Right cardiac atrium (tissue), 5 donors: Measurements from ENCODE around the gene SLC8A2. TPM values are rescaled to one million over a fixed set of nuclear protein-coding genes. Genes with fewer than 3 reads are reported as not detected.

Experiments used
- ATAC-seq, 2 donors: fragments of 200-7000 bp; cut with Tn5 transposase; one replicate each; pipeline versions ENCODE4 v1.8.0 to v1.9.1; 2020; ENCODE audit warnings: moderate library complexity in 2 of 2, mild to moderate bottlenecking in 1 of 2
- DNase-seq, 3 donors: peaks; one replicate each; pipeline ENCODE4 v3.0.0-alpha.2; 2020
- H3K27ac ChIP-seq: one replicate; pipeline ENCODE4 v1.5.1; 2013; ENCODE audit warnings: mild to moderate bottlenecking, low read length, control low read depth, moderate library complexity
- H3K27me3 ChIP-seq: one replicate; pipeline ENCODE4 v1.6.1; 2013; ENCODE audit not compliant: control insufficient read depth, insufficient read depth
- H3K4me1 ChIP-seq: one replicate; pipeline ENCODE4 v1.6.1; 2013; ENCODE audit warnings: low read length; ENCODE audit not compliant: control insufficient read depth, insufficient read depth
- H3K4me3 ChIP-seq: one replicate; pipeline ENCODE4 v1.5.1; 2013; ENCODE audit warnings: low read length, control low read depth
- H3K9me3 ChIP-seq: one replicate; pipeline ENCODE4 v1.6.1; 2013; ENCODE audit warnings: low read length; ENCODE audit not compliant: control insufficient read depth
- WGBS: extraction: QIAGEN DNeasy Blood & Tissue Kit; methylation state at CpG from one replicate; pipeline ENCODE4 v1.1.7; 2013; 5-methylcytosine and 5-hydroxymethylcytosine counted together
- intact Hi-C, 4 donors: fragments of 100-400 bp; cut with DNase I; formaldehyde crosslinking; loops; one replicate each; pipeline versions ENCODE4 v1.11.0 to v1.14.0; 2022 to 2023
- polyA plus RNA-seq: library from polyadenylated mRNA; stranded (reverse); fragments of 200-250 nt; gene quantifications from one replicate; pipeline ENCODE4 v1.2.3, GENCODE V29; 2013
- total RNA-seq, 4 donors: library from RNA; stranded (reverse); fragmentation: NEBNext Ultra II Directional; extraction: Animal tissue kit (Norgen Biotek cat#: 25700); gene quantifications; one replicate each; pipeline ENCODE4 v1.2.1, GENCODE V29; 2021
- donor health status: healthy with polysubstance abuse.
- donor health status: DM: no; HTN: yes; CAD: no.
- donor health status: DM: no; HTN: no; CAD: no.
- donor health status: DM: no; HTN: yes; CAD: no; lungs with severe emphysema.
- donor health status: DM: yes; HTN: yes; CAD: no.

SLC8A2 gene
- total and polyA plus RNA-seq, 5 donors: 0.09 to 0.36 (median 0.26) TPM; not detected in 2

DNA sequence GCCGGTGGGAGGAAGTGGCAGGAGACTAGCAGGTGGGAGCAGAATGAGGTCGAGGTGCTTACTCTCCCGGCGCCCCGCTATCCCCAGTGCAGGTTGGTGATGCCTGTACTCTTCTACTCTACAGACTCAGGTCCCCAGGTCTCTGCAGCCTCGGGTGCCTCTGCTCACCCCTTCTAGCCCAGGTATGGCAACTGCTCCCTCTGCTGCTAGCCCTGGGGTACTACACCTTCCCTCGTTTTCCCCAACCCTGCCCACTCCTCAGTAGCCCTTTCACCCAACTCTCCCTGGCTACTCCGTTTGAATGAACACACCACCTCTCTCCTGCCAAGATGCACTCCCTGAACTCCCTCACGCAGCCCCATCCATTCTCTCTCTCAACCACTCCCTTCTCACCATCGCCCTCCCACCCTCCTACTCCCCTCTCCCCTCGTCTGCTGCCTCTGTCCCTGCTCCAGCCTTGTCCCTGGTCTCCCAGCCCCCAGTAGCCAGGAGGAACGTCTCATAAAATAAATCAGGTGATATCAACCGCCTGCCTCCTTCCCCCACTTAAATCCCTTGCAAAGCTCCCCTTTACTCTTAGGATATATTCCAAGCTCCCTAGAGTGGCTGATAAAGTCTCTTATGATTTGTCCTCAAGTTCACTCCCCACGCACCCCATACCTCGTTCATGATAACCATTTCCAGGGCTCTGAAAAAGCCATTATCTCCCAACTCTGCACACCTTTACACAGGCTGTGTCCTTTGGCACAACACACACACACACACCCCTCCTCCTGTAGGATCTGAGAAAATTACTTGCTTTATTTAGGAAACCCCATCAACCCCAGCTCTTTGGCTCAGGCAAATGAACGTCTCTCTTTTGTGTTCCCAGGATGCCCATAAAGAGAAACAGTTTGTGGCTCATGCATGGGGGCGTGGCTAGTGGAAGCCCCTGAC lies 44.2 kb downstream of the SLC8A2 start:
- intact Hi-C loops: loop anchor here in 3 of 4 donors (10.0 kb wide), 1 partner anchor 133 kb away; no protein-coding TSS in a partner anchor
- DNase-seq: peak in 2 of 3 donors; percentile 44 to 74
- Histone ChIP-seq H3K9me3 (no peaks in the 10 kb centered on the region), H3K4me3 (no peak overlapping the region), H3K4me1 (no peaks in the 10 kb centered on the region), H3K27me3 (no peaks in the 10 kb centered on the region), H3K27ac (no peak overlapping the region)
- WGBS: 6% methylated on average over 17 of the region's 17 CpGs
- ATAC-seq: peak; percentile 26 to 58

DNA sequence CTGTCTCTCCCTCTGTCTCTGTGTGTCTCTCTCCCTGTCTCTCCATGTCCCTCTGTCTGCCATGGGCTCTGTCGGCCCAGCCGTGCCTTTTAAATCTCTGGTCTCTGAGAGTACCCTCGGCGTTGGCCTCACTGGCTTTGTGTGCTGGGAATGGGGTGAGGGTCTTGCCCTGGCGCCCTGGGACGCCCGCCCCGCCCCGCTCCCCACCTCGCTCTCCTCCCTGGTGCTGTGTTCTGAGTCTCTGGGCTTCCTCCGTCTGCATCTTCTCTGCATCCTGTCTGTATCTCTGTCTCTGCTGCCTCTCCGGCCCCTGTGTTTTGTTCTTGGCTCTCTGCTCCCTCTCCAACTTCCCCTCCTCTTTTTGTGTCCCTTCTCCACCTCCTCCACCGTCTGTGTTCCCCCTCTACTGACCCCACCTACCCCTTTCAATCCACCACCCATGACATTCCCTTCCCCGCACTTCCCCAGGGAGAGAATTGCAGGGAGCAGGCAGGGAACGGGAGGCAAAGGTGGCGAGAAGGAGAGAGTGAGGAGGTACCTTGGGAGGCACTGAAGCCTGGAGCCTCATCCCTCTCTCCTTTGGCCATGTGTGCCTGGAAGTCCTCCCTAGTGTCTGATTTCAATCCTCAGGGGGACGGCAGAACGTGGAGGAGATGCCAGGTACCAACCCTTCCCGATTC lies 48.4 kb downstream of the SLC8A2 start:
- H3K4me1 ChIP-seq: no peaks in the 10 kb centered on the region
- H3K9me3 ChIP-seq: no peaks in the 10 kb centered on the region
- no peak for ATAC-seq
- no peak overlapping the region for H3K4me3 ChIP-seq
- no peaks in the 10 kb centered on the region for H3K27me3 ChIP-seq
- H3K27ac ChIP-seq: no peak overlapping the region
- WGBS: 12% methylated on average over 19 of the region's 19 CpGs
- DNase-seq: no peak
- intact Hi-C loops: loop anchor here in 3 of 4 donors (10.0 kb wide), 1 partner anchor 129 kb away; no protein-coding TSS in a partner anchor

- 17% methylated on average over 1 of the region's 1 CpG for WGBS
- Histone ChIP-seq H3K9me3 (no peaks in the 10 kb centered on the region), H3K4me1 (peaks cover 3% of the 10 kb centered on the region), H3K4me3 (no peak overlapping the region), H3K27ac (no peak overlapping the region), H3K27me3 (no peaks in the 10 kb centered on the region)
- DNase-seq (no peak), ATAC-seq (no peak)
- intact Hi-C loops: loop anchor here in 3 of 4 donors (10.0 kb wide), 1 partner anchor 128 kb away; no protein-coding TSS in a partner anchor
These were observed 49.1 kb downstream of the SLC8A2 start for GRCh38 chr19:47422417-47423163.

- Histone ChIP-seq H3K4me1 (peaks cover 3% of the 10 kb centered on the region), H3K27ac (no peak overlapping the region), H3K9me3 (no peaks in the 10 kb centered on the region), H3K4me3 (no peak overlapping the region), H3K27me3 (no peaks in the 10 kb centered on the region)
- intact Hi-C loops: loop anchor here in 3 of 4 donors (10.0 kb wide), 1 partner anchor 127 kb away; no protein-coding TSS in a partner anchor
- 2% methylated on average over 31 of the region's 31 CpGs for WGBS
- no peak for DNase-seq
- no peak for ATAC-seq
These were observed 49.8 kb downstream of the SLC8A2 start for GRCh38 chr19:47421844-47422395.

DNA sequence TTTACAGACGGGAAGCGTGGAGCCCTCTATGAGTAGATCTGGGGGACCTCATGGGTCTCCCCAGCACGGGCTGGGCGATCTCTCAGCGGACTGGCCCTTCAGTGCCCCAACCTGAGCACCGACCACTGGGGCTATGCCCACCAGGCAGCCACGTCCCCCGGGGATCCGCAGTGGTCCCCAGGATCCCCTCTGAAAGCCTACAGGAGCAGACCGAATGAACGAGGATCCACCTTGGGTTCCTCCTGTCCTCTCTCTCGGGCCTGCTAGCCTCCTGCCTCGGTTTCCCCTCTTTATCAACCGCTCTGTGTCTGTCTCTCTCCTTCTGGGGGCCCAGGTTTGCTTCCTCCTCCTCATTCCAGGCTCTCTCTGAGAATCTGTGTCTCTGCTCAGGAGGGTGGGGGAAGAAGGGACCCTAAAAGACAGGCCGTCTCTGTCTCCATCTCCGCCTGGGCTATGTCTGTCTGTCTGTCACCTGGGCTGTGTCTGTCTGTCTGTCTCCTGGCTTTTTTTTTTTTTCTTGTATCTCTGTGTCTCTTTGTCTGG lies 50.4 kb downstream of the SLC8A2 start:
- no peak for ATAC-seq
- H3K4me1 ChIP-seq: peaks cover 3% of the 10 kb centered on the region
- H3K27me3 ChIP-seq: no peaks in the 10 kb centered on the region
- intact Hi-C loops: loop anchor here in 3 of 4 donors (10.0 kb wide), 1 partner anchor 127 kb away; no protein-coding TSS in a partner anchor
- 12% methylated on average over 16 of the region's 16 CpGs for WGBS
- no peak overlapping the region for H3K4me3 ChIP-seq
- H3K27ac ChIP-seq: no peak overlapping the region
- no peak for DNase-seq
- H3K9me3 ChIP-seq: no peaks in the 10 kb centered on the region

DNA sequence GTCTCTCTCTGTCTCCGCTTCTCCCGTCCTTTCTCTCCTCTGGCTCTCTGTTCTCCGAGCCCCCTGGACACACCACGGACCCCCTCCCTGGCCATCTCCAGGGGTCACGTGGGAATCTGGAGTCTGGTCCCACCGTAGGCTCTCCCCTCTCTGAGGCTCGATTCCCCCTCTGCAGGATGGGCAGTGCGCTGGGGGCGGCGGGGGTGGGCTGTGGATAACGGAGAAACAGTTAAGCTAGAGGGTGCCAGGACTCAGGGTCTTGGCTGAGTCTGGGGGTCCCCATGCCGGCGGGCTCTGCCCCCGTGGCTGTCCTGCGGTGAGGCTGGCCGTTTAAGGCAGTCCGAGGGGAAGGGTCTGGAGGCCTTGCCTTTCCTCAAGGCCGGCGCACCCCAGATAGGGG lies 51.9 kb downstream of the SLC8A2 start:
- no peaks in the 10 kb centered on the region for H3K27me3 ChIP-seq

DNA sequence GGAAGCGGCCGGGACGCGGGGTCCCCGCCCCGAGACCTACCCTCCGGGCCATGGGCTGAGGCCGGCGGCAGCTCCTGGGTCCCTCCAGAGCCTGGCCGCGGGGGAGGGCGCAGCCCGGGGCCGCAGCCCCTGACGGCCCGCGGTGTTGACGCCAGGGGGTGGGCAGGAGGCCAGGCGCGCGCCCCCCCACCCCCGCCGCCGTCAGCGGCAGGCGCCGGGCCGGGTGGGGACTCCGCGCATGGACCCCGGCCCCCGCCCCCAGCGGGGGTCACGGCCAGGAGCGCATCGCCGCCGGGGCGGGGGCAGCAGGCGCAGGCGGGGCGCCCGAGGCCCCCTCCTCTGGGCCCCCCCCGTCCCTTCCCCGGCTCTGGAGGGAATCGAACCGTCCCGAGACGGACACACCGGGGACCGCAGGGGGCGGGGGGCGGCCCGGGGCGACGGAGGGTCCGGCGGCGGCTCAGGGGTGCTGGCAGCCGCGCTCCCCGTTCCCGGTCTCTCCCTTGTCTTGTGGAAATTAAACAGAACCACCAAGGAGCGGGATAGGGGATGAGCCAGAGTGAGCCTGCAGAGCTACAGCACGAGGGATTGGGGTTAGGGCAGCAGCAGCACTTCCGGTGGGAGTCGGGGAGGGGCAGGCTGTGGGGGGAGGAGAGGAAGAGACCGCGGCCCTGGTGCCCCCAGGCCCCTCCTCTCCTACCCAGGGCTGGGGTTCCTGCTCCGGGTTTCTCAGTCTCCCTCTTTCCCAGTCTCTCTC lies 52.5 kb downstream of the SLC8A2 start, which contains the start of gene MEIS3:
Gene MEIS3, minus strand, starts transcription at position 498 of the 754 bp plus-strand sequence. Its CDS starts 446 bp downstream, at position 52.
- Histone ChIP-seq H3K9me3 (no peaks in the 10 kb centered on the region), H3K4me1 (peaks cover 3% of the 10 kb centered on the region), H3K27me3 (no peaks in the 10 kb centered on the region), H3K4me3 (peak within 1 kb of the TSS; percentile 83), H3K27ac (no peak within 1 kb of the TSS)
- ATAC-seq (peak; percentile 18 to 27), DNase-seq (peak in 2 of 3 donors; percentile 65 to 70)
- WGBS: under 1% methylated on average over 68 of the region's 70 CpGs
- intact Hi-C loops: no loop called here

More for the DNA sequence above, 51.9 kb downstream of the SLC8A2 start:
- WGBS: 15% methylated on average over 19 of the region's 19 CpGs
- intact Hi-C loops: loop anchor here in 3 of 4 donors (10.0 kb wide), 1 partner anchor 125 kb away; no protein-coding TSS in a partner anchor
- DNase-seq (no peak), ATAC-seq (no peak)
- H3K9me3 ChIP-seq: no peaks in the 10 kb centered on the region
- H3K27ac ChIP-seq: no peak overlapping the region
- peaks cover 3% of the 10 kb centered on the region for H3K4me1 ChIP-seq
- no peak overlapping the region for H3K4me3 ChIP-seq

- Histone ChIP-seq H3K27ac (no peak overlapping the region), H3K9me3 (no peaks in the 10 kb centered on the region), H3K27me3 (no peaks in the 10 kb centered on the region), H3K4me1 (peaks cover 3% of the 10 kb centered on the region), H3K4me3 (peak overlapping the region; percentile 83)
- intact Hi-C loops: no loop called here
- WGBS: 0% methylated on average over 9 of the region's 9 CpGs
- ATAC-seq (peak in 1 of 2 donors; percentile 10), DNase-seq (peak in 1 of 3 donors; percentile 52)
These were observed 53.0 kb downstream of the SLC8A2 start for GRCh38 chr19:47418692-47419029.

GRCh38 chr19:47417746-47418691 lies 53.7 kb downstream of the SLC8A2 start:
- Histone ChIP-seq H3K27me3 (no peaks in the 10 kb centered on the region), H3K27ac (no peak overlapping the region), H3K4me3 (peak overlapping the region; percentile 83), H3K9me3 (no peaks in the 10 kb centered on the region), H3K4me1 (peaks cover 3% of the 10 kb centered on the region)
- no peak for DNase-seq
- ATAC-seq: no peak
- intact Hi-C loops: no loop called here
- 4% methylated on average over 34 of the region's 34 CpGs for WGBS
